COLO668 (cell line): ENCODE data around the gene COX6A1.
"Not testable (repeated sequence)": the region's sequence is repeated elsewhere in the genome, so short reads cannot be mapped to it uniquely, and the experiment has no call there.

Experiments used
- DNase-seq: peaks from one replicate; lab custom pipeline; 2025; ENCODE audit not compliant: unreplicated experiment; lab: John Stamatoyannopoulos, UW

The COX6A1 gene

GRCh38 chr12:120466560-120467315, 28.8 kb downstream of the COX6A1 start:
- peak; percentile 43 for DNase-seq

- DNase-seq: no peak
These were observed 29.5 kb downstream of the COX6A1 start for GRCh38 chr12:120467439-120467838.

GRCh38 chr12:120468325-120468820, 30.5 kb downstream of the COX6A1 start:
- DNase-seq: peak; percentile 54

- DNase-seq: peak; percentile 54
These were observed 31.0 kb downstream of the COX6A1 start for GRCh38 chr12:120468821-120469449.

- DNase-seq: peak; percentile 98
These were observed 31.7 kb downstream of the COX6A1 start, which contains the start of gene SRSF9 for GRCh38 chr12:120469450-120470149. Gene SRSF9 (minus strand): TSS chr12:120469748. CDS start chr12:120469609, 139 bp downstream.

GRCh38 chr12:120470150-120470784, 32.4 kb downstream of the COX6A1 start:
- DNase-seq: peak; percentile 36

GRCh38 chr12:120472521-120472920, 34.6 kb downstream of the COX6A1 start:
- DNase-seq: no peak

GRCh38 chr12:120473807-120474615, 36.1 kb downstream of the COX6A1 start:
- no peak for DNase-seq

GRCh38 chr12:120474616-120474960, 36.7 kb downstream of the COX6A1 start:
- peak; percentile 18 for DNase-seq

GRCh38 chr12:120475643-120476042, 37.7 kb downstream of the COX6A1 start:
- no peak for DNase-seq

- no peak for DNase-seq
These were observed 41.5 kb downstream of the COX6A1 start for GRCh38 chr12:120479458-120479857.

- DNase-seq: no peak
These were observed 42.3 kb downstream of the COX6A1 start for GRCh38 chr12:120480211-120480610.

- DNase-seq: no peak
These were observed 43.3 kb downstream of the COX6A1 start for GRCh38 chr12:120481022-120481767.

GRCh38 chr12:120483621-120484020, 45.7 kb downstream of the COX6A1 start:
- DNase-seq: no peak

- DNase-seq: no peak
These were observed 48.3 kb downstream of the COX6A1 start for GRCh38 chr12:120485961-120486881.

GRCh38 chr12:120487552-120487951, 49.6 kb downstream of the COX6A1 start:
- not testable (repeated sequence) for DNase-seq

- no peak for DNase-seq
These were observed 50.2 kb downstream of the COX6A1 start for GRCh38 chr12:120488057-120488640.

GRCh38 chr12:120489018-120489417, 51.1 kb downstream of the COX6A1 start:
- no peak for DNase-seq
